Skin of body (tissue), 2 donors: ENCODE measurements around the gene TMEM40. TPM values are rescaled to one million over a fixed set of nuclear protein-coding genes. Genes with fewer than 3 reads are reported as not detected.
"Not testable (repeated sequence)": the region's sequence is repeated elsewhere in the genome, so short reads cannot be mapped to it uniquely, and the experiment has no call there.

ENCODE experiments used
- DNase-seq: peaks from one replicate; lab custom pipeline; 2025; lab: John Stamatoyannopoulos, UW
- total RNA-seq: library from RNA; depleted of rRNA; stranded (reverse); fragments of >200 nt; gene quantifications from one replicate; pipeline ENCODE4 v1.2.3, GENCODE V29; 2014

Gene TMEM40
- total RNA-seq, 1 donor from 2014 or later: 10.8 TPM

- no peak for DNase-seq
These were observed 18.1 kb upstream of the TMEM40 start for GRCh38 chr3:12777171-12777570.

DNA sequence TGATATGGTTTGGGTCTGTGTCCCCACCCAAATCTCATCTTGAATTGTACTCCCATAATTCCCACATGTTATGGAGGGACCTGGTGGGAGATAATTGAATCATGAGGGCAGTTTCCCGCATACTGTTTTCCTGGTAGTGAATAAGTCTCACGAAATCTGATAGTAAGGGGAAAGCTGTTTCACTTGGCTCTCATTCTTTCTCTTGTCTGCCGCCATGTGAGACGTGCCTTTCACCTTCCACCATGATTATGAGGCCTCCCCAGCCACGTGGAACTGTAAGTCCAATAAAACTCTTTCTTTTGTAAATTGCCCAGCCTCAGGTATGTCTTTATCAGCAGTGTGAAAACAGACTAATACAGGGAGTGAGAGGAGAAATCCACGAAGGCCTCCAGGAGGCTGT lies 16.9 kb upstream of the TMEM40 start:
- not testable (repeated sequence) for DNase-seq

DNA sequence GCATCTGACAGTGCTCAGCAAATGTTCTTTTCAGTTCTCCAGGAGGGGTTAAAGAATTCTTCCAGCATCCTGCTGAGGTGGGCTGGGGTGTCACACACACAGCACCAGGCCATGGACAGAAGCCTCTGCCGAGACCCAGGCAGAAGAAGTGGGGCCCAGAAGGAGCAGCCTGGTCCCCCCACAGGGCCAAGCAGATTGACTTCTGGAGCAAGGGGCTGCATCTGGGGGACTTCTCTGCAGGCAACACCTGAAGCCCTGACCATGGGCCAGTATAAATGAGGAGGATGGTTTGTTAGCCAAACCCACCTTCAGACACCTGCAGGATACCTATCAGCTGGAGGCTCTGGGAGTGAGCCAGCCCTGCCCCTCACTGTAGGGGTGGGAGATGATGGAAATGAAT lies 16.2 kb upstream of the TMEM40 start:
- DNase-seq: no peak

DNA sequence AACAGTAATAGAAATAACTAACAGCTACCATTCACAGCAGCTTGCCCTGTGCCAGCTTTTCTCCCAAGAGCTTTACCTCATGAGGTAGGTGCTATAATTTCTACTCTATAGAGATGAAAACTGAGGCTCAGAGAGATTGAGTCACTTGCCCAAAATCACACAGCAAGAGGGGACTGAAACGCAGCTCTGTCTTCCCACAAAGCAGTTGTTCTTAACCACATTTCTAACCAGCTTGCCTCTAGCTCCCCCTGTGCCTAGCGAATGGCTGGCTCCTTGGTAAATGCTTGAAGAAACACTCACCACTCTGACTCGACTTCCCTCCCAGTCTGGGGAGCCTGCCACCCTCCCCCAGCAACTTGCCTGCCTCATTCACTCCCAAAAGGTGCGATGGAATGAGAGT lies 15.6 kb upstream of the TMEM40 start:
- DNase-seq: no peak

DNA sequence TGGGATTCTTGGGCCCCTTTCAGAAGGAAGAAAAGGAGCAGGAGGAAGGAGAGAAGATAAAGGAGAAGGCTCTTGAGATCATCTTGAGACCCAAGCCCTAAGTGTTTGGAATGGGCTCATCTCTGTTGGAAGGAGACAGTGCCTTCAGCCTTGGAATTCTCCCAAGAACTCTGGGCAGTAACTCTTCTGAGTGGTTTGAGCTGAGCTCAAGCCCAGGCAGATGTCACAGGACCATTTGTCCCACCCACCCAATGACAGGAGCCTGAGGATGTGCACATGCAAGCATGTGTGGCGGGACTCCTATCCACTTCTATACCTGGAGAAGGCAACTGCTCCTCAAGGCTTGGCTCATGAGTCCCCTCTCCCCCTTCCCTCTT lies 14.6 kb upstream of the TMEM40 start:
- no peak for DNase-seq

- no peak for DNase-seq
These were observed 14.1 kb upstream of the TMEM40 start for GRCh38 chr3:12773030-12773709.

- no peak for DNase-seq
These were observed 13.4 kb upstream of the TMEM40 start for GRCh38 chr3:12772462-12772861.

DNA sequence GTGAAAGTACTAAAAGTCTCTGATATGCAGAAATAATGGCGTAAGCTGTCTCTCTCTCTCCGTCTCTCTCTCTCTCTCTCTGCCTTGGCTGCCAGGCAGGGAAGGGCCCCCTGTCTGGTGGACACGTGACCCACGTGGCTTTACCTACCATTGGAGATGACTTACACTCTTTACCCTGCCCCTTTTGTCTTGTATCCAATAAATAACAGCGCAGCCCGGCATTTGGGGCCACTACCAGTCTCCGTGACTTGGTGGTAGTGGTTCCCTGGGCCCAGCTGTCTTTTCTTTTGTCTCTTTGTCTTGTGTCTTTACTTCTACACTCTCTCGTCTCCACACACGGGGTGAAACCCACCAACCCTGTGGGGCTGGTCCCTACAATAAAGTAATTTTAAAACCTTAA lies 12.2 kb upstream of the TMEM40 start:
- DNase-seq: no peak

- DNase-seq: no peak
These were observed 10.7 kb upstream of the TMEM40 start for GRCh38 chr3:12769761-12770160.

DNA sequence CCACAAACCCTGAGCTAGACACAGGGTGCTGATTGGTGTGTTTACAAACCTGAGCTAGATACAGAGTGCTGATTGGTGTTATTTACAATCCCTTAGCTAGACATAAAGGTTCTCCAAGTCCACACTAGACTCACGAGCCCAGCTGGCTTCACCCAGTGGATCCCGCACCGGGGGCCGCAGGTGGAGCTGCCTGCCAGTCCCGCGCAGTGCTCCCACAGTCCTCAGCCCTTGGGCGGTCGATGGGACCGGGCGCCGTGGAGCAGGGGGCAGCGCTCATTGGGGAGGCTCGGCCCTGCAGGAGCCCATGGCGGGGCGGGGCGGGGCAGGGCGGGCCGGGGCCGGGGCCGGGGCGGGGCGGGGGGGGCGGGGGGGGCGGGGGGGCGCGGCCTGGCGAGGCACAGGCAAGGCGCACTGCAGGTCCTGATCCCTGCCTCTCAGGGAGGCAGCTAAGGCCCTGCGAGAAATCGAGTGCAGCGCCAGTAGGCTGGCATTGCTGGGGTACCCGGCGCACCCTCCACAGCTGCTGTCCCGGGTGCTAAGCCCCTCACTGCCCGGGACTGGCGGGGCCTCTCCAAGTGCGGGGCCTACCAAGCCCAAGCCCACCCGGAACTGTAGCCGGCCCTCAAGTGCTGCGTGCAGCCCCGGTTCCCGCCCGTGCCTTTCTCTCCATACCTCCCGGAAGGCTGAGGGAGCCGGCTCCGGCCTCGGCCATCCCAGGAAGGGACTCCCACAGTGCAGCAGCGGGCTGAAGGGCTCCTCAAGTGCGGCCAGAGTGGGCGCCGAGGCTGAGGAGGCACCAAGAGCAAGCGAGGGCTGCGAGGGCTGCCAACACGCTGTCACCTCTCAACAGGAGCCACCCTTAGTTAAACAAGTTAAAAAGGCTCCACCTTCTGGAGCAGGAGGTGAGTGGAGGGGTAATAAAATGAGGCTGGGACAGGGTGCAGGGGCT lies 9.8 kb upstream of the TMEM40 start:
- DNase-seq: no peak

DNA sequence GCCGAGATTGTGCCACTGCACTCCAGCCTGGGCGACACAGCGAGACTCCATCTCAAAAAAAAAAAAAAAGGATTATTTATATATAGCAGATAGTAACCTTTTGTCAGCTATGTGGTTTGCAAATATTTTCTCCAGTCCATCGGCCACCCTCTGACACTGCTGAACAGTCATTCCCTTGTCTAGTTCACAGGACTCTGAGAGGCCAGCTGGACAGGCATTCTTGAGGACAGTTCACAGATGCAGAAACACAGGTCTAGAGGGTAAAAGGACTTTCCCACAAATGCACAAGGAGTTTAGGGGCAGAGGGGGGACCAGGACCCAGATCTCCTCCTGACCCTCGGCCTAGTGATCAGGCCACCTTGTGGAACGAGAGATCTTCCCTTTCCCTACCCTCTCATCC lies 7.5 kb upstream of the TMEM40 start:
- no peak for DNase-seq

GRCh38 chr3:12764171-12764776 lies 5.2 kb upstream of the TMEM40 start:
- DNase-seq: no peak

- no peak for DNase-seq
These were observed 870 bp upstream of the TMEM40 start for GRCh38 chr3:12759693-12760565.

DNA sequence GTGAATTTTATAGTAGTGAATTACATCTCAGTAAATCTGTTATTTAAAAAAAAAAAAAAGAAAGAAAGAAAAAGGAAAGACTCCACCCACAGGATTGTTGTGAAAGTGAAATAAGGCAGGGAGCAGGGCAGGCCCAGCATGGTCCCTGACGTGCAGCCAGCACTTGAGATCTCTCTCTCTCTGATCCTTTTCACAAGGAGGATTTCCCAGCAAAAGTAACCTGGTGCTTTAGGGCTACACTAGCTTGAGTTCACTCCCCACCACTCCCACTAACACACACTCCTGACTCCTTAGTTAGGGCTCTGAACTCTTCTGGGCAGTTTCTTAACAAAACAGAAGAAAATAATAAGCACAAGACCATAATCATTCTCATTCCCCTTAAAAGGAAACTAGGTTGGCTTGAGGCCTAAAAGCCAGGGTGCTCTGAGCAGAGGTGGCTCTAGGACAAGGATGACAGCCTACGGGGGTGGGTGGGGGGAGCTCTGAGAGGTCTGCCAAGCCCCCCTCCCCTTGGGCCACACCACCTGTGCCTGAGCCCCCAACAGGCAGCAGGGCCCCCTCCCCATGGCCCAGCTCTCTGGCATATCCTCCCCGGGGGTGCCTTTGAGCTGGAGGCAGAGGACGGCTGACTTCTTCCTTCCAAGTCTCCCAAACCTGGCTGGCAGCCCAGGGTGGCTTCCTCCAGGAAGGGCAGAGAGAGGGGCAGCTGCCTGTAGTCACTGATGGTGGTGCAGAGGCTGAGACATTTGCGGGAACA lies 856 bp downstream of the TMEM40 start:
- DNase-seq: no peak

- no peak for DNase-seq
These were observed 2.4 kb downstream of the TMEM40 start for GRCh38 chr3:12756635-12757034.

GRCh38 chr3:12756175-12756574 lies 2.9 kb downstream of the TMEM40 start:
- no peak for DNase-seq

DNA sequence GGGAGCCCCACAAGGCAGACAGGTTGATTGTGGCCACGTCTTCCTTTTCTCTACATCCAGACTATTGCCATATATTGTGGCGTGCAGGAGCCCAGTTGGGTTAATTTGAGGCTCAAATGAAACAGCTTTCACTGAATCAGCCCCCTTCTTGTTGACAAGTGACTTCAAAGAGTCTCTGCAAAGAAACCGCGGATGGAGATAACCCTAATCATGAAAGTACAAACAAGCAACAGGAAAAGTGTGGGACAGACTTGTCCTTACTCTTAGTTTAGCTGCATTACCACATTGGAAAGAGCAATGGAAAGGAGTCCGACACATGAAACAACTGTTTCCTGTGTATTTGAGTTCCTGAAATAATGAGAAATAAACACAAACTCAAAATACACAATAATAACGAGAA lies 3.3 kb downstream of the TMEM40 start:
- no peak for DNase-seq

- no peak for DNase-seq
These were observed 4.7 kb downstream of the TMEM40 start for GRCh38 chr3:12754313-12754712.

GRCh38 chr3:12753275-12754028 lies 5.6 kb downstream of the TMEM40 start:
- no peak for DNase-seq

DNA sequence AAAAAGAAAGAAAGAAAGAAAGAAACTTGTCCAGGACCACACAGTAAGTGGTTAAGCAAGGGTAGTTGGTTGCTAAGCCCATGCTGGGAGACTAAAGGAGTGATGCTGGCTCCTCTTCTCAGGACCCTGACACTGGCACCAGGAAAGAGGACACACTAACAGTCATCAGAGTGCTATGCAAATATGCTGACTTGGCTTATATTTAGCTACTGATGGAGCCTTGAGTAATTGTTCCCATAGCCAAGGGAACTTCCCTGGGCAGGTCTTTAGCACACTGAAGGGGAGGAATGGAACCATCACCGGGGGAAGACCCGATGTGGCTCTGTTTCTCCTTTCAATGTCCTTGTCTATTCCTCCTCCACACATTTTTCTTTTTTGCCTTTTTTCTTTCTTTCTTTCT lies 6.2 kb downstream of the TMEM40 start:
- DNase-seq: no peak
